B cell (primary cell): ENCODE measurements around the gene NUDT14. TPM values are rescaled to one million over a fixed set of nuclear protein-coding genes. Genes with fewer than 3 reads are reported as not detected.

Experiments
- ATAC-seq: fragments of 200-7000 bp; cut with Tn5 transposase; one replicate; pipeline ENCODE4 v1.10.0; 2021; ENCODE audit warnings: low read depth, mild to moderate bottlenecking, moderate number of reproducible peaks, moderate library complexity
- CTCF ChIA-PET: fragments of 350-600 bp; sonication (Branson Sonifier 250); formaldehyde crosslinking; loops from one replicate; lab custom pipeline; 2021; ENCODE audit warnings: antibody characterized with exemption, inconsistent platforms; lab: Charles Lee
- POLR2A ChIA-PET: fragments of 350-600 bp; sonication (Branson Sonifier 250); formaldehyde crosslinking; loops from one replicate; lab custom pipeline; 2021; ENCODE audit warnings: antibody characterized with exemption; lab: Charles Lee
- DNase-seq: peaks from one replicate; pipeline ENCODE4 v3.0.0; 2013
- H2AFZ ChIP-seq: 2 replicates; pipeline ENCODE4 v1.6.1; 2012; ENCODE audit warnings: mild to moderate bottlenecking, low read depth, low read length; ENCODE audit not compliant: insufficient read depth, poor library complexity, severe bottlenecking
- H3K27ac ChIP-seq, 2 donors: 1 replicate in 1 of 2; 2 replicates in 1 of 2; pipeline ENCODE4 v1.5.1; 2012 to 2013; ENCODE audit warnings: low read length in 2 of 2, mild to moderate bottlenecking in 2 of 2, moderate library complexity in 1 of 2
- H3K27me3 ChIP-seq, 4 experiments: fragments of 200-600 bp in 1 of 4; sonication (generic) in 1 of 4; replicated peaks in 1 of 4; 1 replicate in 2 of 4; 2 replicates in 2 of 4; pipeline versions ENCODE4 v1.6.1 to v1.7.0; 2013 to 2016; ENCODE audit warnings: low read length in 3 of 4, mild to moderate bottlenecking in 2 of 4, mixed read lengths in 1 of 4, moderate library complexity in 1 of 4; ENCODE audit not compliant: insufficient read depth in 4 of 4, control insufficient read depth in 3 of 4; ENCODE audit errors: control extremely low read depth in 1 of 4
- H3K36me3 ChIP-seq, 2 experiments: replicated peaks in 1 of 2; 1 replicate in 1 of 2; 2 replicates in 1 of 2; pipeline versions ENCODE4 v1.6.1 to v1.7.1; 2013; ENCODE audit warnings: low read length in 1 of 2; ENCODE audit not compliant: insufficient read depth in 2 of 2, control insufficient read depth in 1 of 2; ENCODE audit errors: control extremely low read depth in 1 of 2, extremely low read depth in 1 of 2
- H3K4me1 ChIP-seq, 2 donors: fragments of 200-600 bp in 1 of 2; sonication (generic) in 1 of 2; 1 replicate in 1 of 2; 2 replicates in 1 of 2; pipeline versions ENCODE4 v1.5.1 to v1.6.1; 2013 to 2017; ENCODE audit warnings: low read length in 2 of 2; ENCODE audit not compliant: control insufficient read depth in 2 of 2, insufficient read depth in 2 of 2
- H3K4me2 ChIP-seq: replicated peaks from 2 replicates; pipeline ENCODE3; 2012; ENCODE audit warnings: mild to moderate bottlenecking, low read depth, low read length; ENCODE audit not compliant: poor library complexity, severe bottlenecking
- H3K4me3 ChIP-seq, 5 experiments: fragments of 200-600 bp in 1 of 5; sonication (generic) in 1 of 5; 1 replicate in 3 of 5; 2 replicates in 2 of 5; pipeline versions ENCODE4 v1.5.1 to v1.7.0; 2011 to 2016; ENCODE audit warnings: low read length in 4 of 5, mild to moderate bottlenecking in 4 of 5, low read depth in 2 of 5, control low read depth in 1 of 5, moderate library complexity in 1 of 5; ENCODE audit not compliant: insufficient read depth in 1 of 5; ENCODE audit errors: control extremely low read depth in 1 of 5, extremely low read depth in 1 of 5
- H3K79me2 ChIP-seq: fragments of 200-600 bp; sonication (generic); one replicate; pipeline ENCODE4 v1.6.0; 2016; ENCODE audit warnings: low read length; ENCODE audit not compliant: control insufficient read depth, insufficient read depth
- H3K9ac ChIP-seq: fragments of 200-600 bp; sonication (generic); 2 replicates; pipeline ENCODE4 v1.6.1; 2017; ENCODE audit warnings: mild to moderate bottlenecking, low read length, moderate library complexity
- H3K9me3 ChIP-seq, 3 donors: one replicate each; pipeline versions ENCODE4 v1.6.1 to v1.7.1; 2013; ENCODE audit warnings: low read length in 2 of 3; ENCODE audit not compliant: control insufficient read depth in 2 of 3, insufficient read depth in 1 of 3; ENCODE audit errors: control extremely low read depth in 1 of 3
- H4K20me1 ChIP-seq: 2 replicates; pipeline ENCODE4 v1.6.0; 2012; ENCODE audit warnings: mild to moderate bottlenecking, low read length; ENCODE audit not compliant: insufficient read depth, control insufficient read depth, poor library complexity, severe bottlenecking
- H3K27ac Mint-ChIP-seq: one replicate; pipeline ENCODE4 v1.8.0; 2021; ENCODE audit warnings: mixed read lengths
- H3K27me3 Mint-ChIP-seq: one replicate; pipeline ENCODE4 v1.8.0; 2021; ENCODE audit warnings: mixed read lengths
- H3K4me1 Mint-ChIP-seq: one replicate; pipeline ENCODE4 v1.8.0; 2021; ENCODE audit warnings: mixed read lengths
- H3K4me3 Mint-ChIP-seq: one replicate; pipeline ENCODE4 v1.8.0; 2021; ENCODE audit warnings: mixed read lengths
- H3K9me3 Mint-ChIP-seq: one replicate; pipeline ENCODE4 v1.8.0; 2022; ENCODE audit warnings: mixed read lengths; ENCODE audit not compliant: insufficient read depth
- EZH2 ChIP-seq: IDR thresholded peaks from 2 replicates; pipeline ENCODE4 v1.6.1; 2012; ENCODE audit warnings: borderline replicate concordance, low read depth, mild to moderate bottlenecking, moderate library complexity, low read length; ENCODE audit not compliant: insufficient read depth, poor library complexity, severe bottlenecking
- WGBS: methylation state at CpG from one replicate; pipeline ENCODE4 v1.1.5; 2013; ENCODE audit warnings: missing lambda C conversion rate; ENCODE audit not compliant: insufficient coverage; 5-methylcytosine and 5-hydroxymethylcytosine counted together
- intact Hi-C: fragments of 100-400 bp; cut with micrococcal nuclease; formaldehyde crosslinking; loops from one replicate; pipeline ENCODE4 v1.10.0; 2022
- polyA plus RNA-seq: library from polyadenylated mRNA; depleted of rRNA; stranded (reverse); fragments of >200 nt; gene quantifications from 2 replicates; pipeline ENCODE4 v1.2.3, GENCODE V29; 2012
- total RNA-seq, 2 donors: library from RNA; stranded (reverse); fragments of 120-200 nt in 1 of 2; gene quantifications; 1 replicate in 1 of 2; 2 replicates in 1 of 2; pipeline versions ENCODE4 v1.2.3 to v1.2.4, GENCODE V29; 2013 to 2022
- TF ChIP-seq, protein P1 (sequence below): fragments of 200-600 bp; IDR thresholded peaks from one replicate; pipeline ENCODE4 v1.8.0; 2022; ENCODE audit warnings: antibody characterized with exemption, mild to moderate bottlenecking

NUDT14 gene
- total and polyA plus RNA-seq, 2 donors (not counting 1 experiment from before 2014, with no cell fraction given) = 17.4 to 31.6 TPM

DNA sequence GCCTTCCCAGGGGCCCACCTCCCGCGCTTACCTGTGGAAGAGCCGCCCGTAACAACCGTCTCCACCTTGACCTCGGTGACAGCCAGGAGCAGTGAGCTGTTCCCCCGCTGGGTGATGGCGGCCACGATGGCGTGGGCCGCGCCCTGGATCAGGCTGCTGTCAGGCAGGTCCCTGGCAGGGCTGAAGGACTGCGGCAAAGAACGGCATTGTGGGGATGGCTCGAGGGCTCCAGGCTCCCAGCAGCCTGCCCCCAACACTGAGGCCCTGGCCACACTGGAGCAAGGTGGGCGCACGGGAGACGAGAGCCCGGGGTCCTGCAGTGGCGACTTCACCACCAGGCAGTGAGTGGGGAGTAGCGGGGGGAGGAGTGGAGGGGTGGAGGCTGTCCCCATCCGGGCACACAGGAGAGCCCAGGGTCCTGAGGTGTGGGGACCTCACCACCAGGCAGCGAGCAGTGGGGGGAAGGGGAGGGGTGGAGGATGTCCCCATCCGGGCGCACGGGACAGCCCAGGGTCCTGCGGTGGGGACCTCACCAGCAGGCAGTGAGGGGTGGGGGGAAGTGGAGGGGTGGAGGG, 37.6 kb downstream of the NUDT14 start:
- Histone ChIP-seq H3K4me2 (no peak overlapping the region), H3K27me3 (no peaks in the 10 kb centered on the region), H3K27ac (no peak overlapping the region), H3K4me1 (no peaks in the 10 kb centered on the region), H2AFZ (no peak overlapping the region), H3K9ac (no peak overlapping the region), H4K20me1 (no peaks in the 10 kb centered on the region), H3K79me2 (no peaks in the 10 kb centered on the region), H3K9me3 (peaks cover 0 to 28% (median 14%) of the 10 kb centered on the region in 3 donors), H3K36me3 (no peaks in the 10 kb centered on the region), H3K4me3 (no peak overlapping the region)
- POLR2A ChIA-PET = no interaction called here
- 96% methylated on average over 27 of the region's 27 CpGs for WGBS
- Mint-ChIP-seq H3K4me3 (no peak overlapping the region), H3K9me3 (peaks cover 3% of the 10 kb centered on the region), H3K27ac (no peak overlapping the region), H3K4me1 (no peaks in the 10 kb centered on the region), H3K27me3 (no peaks in the 10 kb centered on the region)
- CTCF ChIA-PET = no interaction called here
- intact Hi-C loops = no loop called here
- DNase-seq (no peak), ATAC-seq (no peak)
- no peak for TF ChIP-seq EZH2
- TF ChIP-seq, protein P1, sequence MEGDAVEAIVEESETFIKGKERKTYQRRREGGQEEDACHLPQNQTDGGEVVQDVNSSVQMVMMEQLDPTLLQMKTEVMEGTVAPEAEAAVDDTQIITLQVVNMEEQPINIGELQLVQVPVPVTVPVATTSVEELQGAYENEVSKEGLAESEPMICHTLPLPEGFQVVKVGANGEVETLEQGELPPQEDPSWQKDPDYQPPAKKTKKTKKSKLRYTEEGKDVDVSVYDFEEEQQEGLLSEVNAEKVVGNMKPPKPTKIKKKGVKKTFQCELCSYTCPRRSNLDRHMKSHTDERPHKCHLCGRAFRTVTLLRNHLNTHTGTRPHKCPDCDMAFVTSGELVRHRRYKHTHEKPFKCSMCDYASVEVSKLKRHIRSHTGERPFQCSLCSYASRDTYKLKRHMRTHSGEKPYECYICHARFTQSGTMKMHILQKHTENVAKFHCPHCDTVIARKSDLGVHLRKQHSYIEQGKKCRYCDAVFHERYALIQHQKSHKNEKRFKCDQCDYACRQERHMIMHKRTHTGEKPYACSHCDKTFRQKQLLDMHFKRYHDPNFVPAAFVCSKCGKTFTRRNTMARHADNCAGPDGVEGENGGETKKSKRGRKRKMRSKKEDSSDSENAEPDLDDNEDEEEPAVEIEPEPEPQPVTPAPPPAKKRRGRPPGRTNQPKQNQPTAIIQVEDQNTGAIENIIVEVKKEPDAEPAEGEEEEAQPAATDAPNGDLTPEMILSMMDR = no peak

DNA sequence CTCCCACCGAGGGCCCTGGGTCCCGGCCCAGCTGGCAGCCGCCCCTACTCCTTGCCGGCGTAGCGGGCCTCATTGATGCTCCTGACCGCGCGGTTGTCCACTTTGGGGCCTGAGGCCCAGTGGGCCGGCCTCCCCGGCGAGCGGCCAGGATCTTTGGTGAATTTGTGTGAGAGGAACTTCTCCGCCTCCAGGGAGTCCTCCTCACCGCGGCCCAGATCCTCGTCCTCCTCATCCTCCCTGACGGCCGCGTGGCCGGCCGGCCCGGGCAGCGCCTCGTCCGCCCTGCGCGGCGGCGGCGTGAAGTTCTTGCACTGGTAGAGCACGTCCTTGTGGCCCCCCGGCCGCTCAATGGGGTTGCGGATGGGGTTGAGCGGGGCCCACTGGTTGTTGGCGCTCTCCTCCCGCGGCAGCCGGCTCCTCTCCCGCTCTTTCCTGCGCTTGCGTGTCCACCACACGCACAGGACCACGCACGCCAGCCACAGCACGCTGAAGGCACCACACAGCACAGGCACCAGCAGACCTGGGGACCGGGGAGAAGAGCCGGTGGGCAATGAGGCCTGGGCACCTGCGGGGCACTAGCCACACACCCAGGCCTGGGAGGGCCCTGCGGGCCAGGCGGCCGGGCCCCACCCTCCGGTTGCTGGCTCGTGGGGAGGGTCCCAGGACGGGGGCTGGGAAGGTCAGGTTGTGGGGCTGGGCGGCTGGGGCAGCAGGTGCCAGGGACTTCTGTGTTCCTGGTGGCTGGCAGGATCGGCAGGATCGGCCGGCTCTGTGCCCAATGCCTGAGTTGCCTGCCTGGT, 38.3 kb downstream of the NUDT14 start:
- no peak overlapping the region for H2AFZ ChIP-seq
- no peak for TF ChIP-seq EZH2
- TF ChIP-seq, protein P1 = no peak
- no peak for ATAC-seq
- H3K79me2 ChIP-seq = no peaks in the 10 kb centered on the region
- H3K4me2 ChIP-seq = no peak overlapping the region
- ChIA-PET CTCF (no interaction called here), POLR2A (no interaction called here)
- H3K4me1 ChIP-seq = no peaks in the 10 kb centered on the region
- no peak for DNase-seq
- H3K9ac ChIP-seq = no peak overlapping the region
- Mint-ChIP-seq H3K27ac (no peak overlapping the region), H3K9me3 (peaks cover 3% of the 10 kb centered on the region), H3K4me1 (no peaks in the 10 kb centered on the region), H3K27me3 (no peaks in the 10 kb centered on the region), H3K4me3 (no peak overlapping the region)
- no peaks in the 10 kb centered on the region for H3K36me3 ChIP-seq
- no peak overlapping the region for H3K27ac ChIP-seq
- intact Hi-C loops = no loop called here
- no peaks in the 10 kb centered on the region for H3K27me3 ChIP-seq
- H4K20me1 ChIP-seq = no peaks in the 10 kb centered on the region
- H3K9me3 ChIP-seq = peaks cover 0 to 28% (median 14%) of the 10 kb centered on the region in 3 donors
- no peak overlapping the region for H3K4me3 ChIP-seq
- WGBS = 97% methylated on average over 55 of the region's 60 CpGs
